H1 (cell line): ENCODE data around the gene LCOR. TPM values are rescaled to one million over a fixed set of nuclear protein-coding genes. Genes with fewer than 3 reads are reported as not detected.

Source experiments
- ATF2 ChIP-seq: IDR thresholded peaks from 2 replicates; pipeline ENCODE4 v1.6.1; 2012; ENCODE audit warnings: low read length, inconsistent platforms
- ATF3 ChIP-seq: IDR thresholded peaks from 2 replicates; pipeline ENCODE4 v1.6.1; 2011; ENCODE audit warnings: low read depth, mild to moderate bottlenecking, low read length; ENCODE audit not compliant: insufficient read depth
- BACH1 ChIP-seq: IDR thresholded peaks from 2 replicates; pipeline ENCODE4 v1.6.1; 2012; ENCODE audit warnings: low read length, improper control_type of control experiment
- CHD7 ChIP-seq: fragments of 300-600 bp; sonication (generic); IDR thresholded peaks from 2 replicates; pipeline ENCODE4 v1.7.1; 2012; ENCODE audit warnings: low read length, moderate library complexity, mild to moderate bottlenecking, inconsistent platforms; ENCODE audit not compliant: insufficient replicate concordance
- E2F6 ChIP-seq: IDR thresholded peaks from 2 replicates; pipeline ENCODE4 v1.6.1; 2012; ENCODE audit warnings: inconsistent platforms
- GTF2F1 ChIP-seq: IDR thresholded peaks from 2 replicates; pipeline ENCODE4 v1.6.1; 2012; ENCODE audit warnings: low read depth, low read length, improper control_type of control experiment, borderline replicate concordance
- HDAC6 ChIP-seq: IDR thresholded peaks from one replicate; pipeline ENCODE4 v1.7.1; 2012; ENCODE audit warnings: low read depth, mild to moderate bottlenecking, inconsistent platforms, low read length, moderate library complexity
- POLR2A ChIP-seq, 2 experiments: IDR thresholded peaks; 1 replicate in 1 of 2; 2 replicates in 1 of 2; pipeline ENCODE4 v1.6.1; 2011; ENCODE audit warnings: low read depth in 2 of 2, low read length in 2 of 2, mild to moderate bottlenecking in 2 of 2; ENCODE audit errors: control extremely low read depth in 1 of 2
- SRF ChIP-seq: IDR thresholded peaks from 2 replicates; pipeline ENCODE4 v1.6.1; 2011; ENCODE audit warnings: mild to moderate bottlenecking, low read depth, low read length, moderate library complexity
- polyA plus RNA-seq, 7 experiments: library from polyadenylated mRNA; depleted of rRNA in 3 of 7; stranded (reverse) in 5 of 7; unstranded in 2 of 7; fragments of >200 nt in 5 of 7; fragments of 200-250 nt in 2 of 7; gene quantifications; 1 replicate in 5 of 7; 2 replicates in 1 of 7; 4 replicates in 1 of 7; pipeline versions ENCODE4 v1.2.1 to v1.2.3, GENCODE V29; 2011 to 2013; ENCODE audit warnings: missing spikeins in 2 of 7, mixed read lengths in 2 of 7
- total RNA-seq: library from RNA; stranded (reverse); fragmentation: NEBNext Ultra II Directional; extraction: Animal tissue kit (Norgen Biotek cat#: 25700); gene quantifications from 2 replicates; pipeline ENCODE4 v1.2.1, GENCODE V29; 2021

The LCOR gene
- total and polyA plus RNA-seq, 2 of the 8 experiments (the other 6 are each of a cell fraction or from before 2014, with no cell fraction given) = 4.7 to 25.5 TPM

GRCh38 chr10:97032624-97033023, 200.5 kb downstream of the LCOR start (continued):
- TF ChIP-seq ATF2 (no peak), SRF (no peak), E2F6 (no peak), HDAC6 (no peak), ATF3 (no peak), CHD7 (no peak), GTF2F1 (no peak), BACH1 (no peak), POLR2A (IDR thresholded peaks at IDR 0.05; ENCODE audit: control extremely low read depth in 1 of 2, low read depth in 2 of 2, low read length in 2 of 2) (no peak)
